ENCODE results near the gene DCC. TPM values are rescaled to one million over a fixed set of nuclear protein-coding genes. Genes with fewer than 3 reads are reported as not detected.

DCC gene
- total and polyA plus RNA-seq, 7 experiments from 2014 or later: not detected

GRCh38 chr18:52451256-52451655, 111.3 kb downstream of the DCC start:
- ATAC-seq (no peak), DNase-seq (no peak)
- Mint-ChIP-seq H3K27ac (no peak overlapping the region), H3K9me3 (peaks cover 0 to 8% (median 4%) of the 10 kb centered on the region in 11 donors), H3K4me3 (no peak overlapping the region), H3K36me3 (no peaks in the 10 kb centered on the region), H3K4me1 (no peaks in the 10 kb centered on the region), H3K27me3 (no peaks in the 10 kb centered on the region)
- H3K4me1 ChIP-seq (ENCODE audit: control insufficient read depth in 2 of 2, insufficient read depth in 2 of 2, low read length in 2 of 2): no peaks in the 10 kb centered on the region
- intact Hi-C loops (cut with micrococcal nuclease): no loop called here
- H3K9me3 ChIP-seq (ENCODE audit: control insufficient read depth in 2 of 3, low read length in 3 of 3): no peaks in the 10 kb centered on the region
- ChIA-PET POLR2A (no interaction called here), CTCF (interaction anchor here (0.6 kb wide), 1 partner anchor 107 kb away, joined by 3 read pairs; no protein-coding TSS in a partner anchor)
- no peaks in the 10 kb centered on the region for H3K27me3 ChIP-seq (ENCODE audit: control insufficient read depth in 2 of 2, insufficient read depth in 2 of 2, low read length in 2 of 2)
- H3K36me3 ChIP-seq (ENCODE audit: control insufficient read depth in 2 of 3, insufficient read depth in 3 of 3, low read length in 3 of 3): no peaks in the 10 kb centered on the region
- H3K27ac ChIP-seq (ENCODE audit: low read depth, low read length): no peak overlapping the region
- H3K4me3 ChIP-seq (ENCODE audit: low read length): no peak overlapping the region

DNA sequence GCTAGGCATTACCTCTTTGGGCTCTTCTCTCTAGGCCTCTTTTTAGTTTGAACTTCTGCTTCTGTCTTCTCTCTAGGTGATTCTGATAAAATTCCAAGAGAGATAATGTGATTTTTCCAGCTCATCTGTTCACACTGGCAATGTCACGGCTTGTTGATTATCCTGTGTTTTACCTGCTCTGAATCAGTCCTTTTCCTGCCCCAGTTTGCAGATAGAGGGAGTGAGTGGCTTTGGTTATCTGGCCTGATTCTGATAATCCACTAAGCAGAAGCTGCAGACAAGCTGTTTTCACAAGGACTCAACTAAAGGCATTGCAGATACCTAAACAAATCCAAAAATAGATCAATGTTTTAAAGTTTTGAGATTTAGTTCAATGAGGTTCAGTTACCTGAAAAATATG, 111.9 kb downstream of the DCC start:
- Histone ChIP-seq H3K4me1 (ENCODE audit: control insufficient read depth in 2 of 2, insufficient read depth in 2 of 2, low read length in 2 of 2) (no peaks in the 10 kb centered on the region), H3K4me3 (ENCODE audit: low read length) (no peak overlapping the region), H3K27ac (ENCODE audit: low read depth, low read length) (no peak overlapping the region), H3K9me3 (ENCODE audit: control insufficient read depth in 2 of 3, low read length in 3 of 3) (no peaks in the 10 kb centered on the region), H3K27me3 (ENCODE audit: control insufficient read depth in 2 of 2, insufficient read depth in 2 of 2, low read length in 2 of 2) (no peaks in the 10 kb centered on the region), H3K36me3 (ENCODE audit: control insufficient read depth in 2 of 3, insufficient read depth in 3 of 3, low read length in 3 of 3) (no peaks in the 10 kb centered on the region)
- POLR2A ChIA-PET: no interaction called here
- Mint-ChIP-seq H3K36me3 (no peaks in the 10 kb centered on the region), H3K9me3 (peaks cover 0 to 8% (median 2%) of the 10 kb centered on the region in 11 donors), H3K4me3 (no peak overlapping the region), H3K4me1 (no peaks in the 10 kb centered on the region), H3K27me3 (no peaks in the 10 kb centered on the region), H3K27ac (no peak overlapping the region)
- intact Hi-C loops (cut with micrococcal nuclease): no loop called here
- ATAC-seq (no peak), DNase-seq (no peak)
- CTCF ChIA-PET: no interaction called here

DNA sequence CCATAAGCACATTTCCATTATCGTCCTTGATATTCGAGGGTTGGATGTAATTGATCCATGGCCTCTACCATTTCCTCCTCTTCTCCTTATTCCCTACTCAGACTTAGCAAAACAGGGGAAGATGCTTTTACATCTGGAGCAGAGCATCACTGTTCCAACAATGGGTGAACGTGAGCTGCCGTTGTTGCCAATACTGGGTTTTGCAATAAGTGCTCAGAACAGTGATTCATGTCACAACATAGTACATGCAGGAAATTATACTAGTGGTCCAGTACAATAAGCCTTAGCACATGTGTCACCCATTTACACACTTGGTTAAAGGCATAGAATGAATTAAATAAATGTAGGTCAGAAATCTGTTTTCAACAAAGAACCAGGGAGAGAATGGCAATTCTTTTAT, 112.4 kb downstream of the DCC start:
- Mint-ChIP-seq H3K27ac (no peak overlapping the region), H3K36me3 (no peaks in the 10 kb centered on the region), H3K4me3 (no peak overlapping the region), H3K4me1 (no peaks in the 10 kb centered on the region), H3K27me3 (no peaks in the 10 kb centered on the region), H3K9me3 (peaks cover 0 to 5% (median 1%) of the 10 kb centered on the region in 11 donors)
- Histone ChIP-seq H3K36me3 (ENCODE audit: control insufficient read depth in 2 of 3, insufficient read depth in 3 of 3, low read length in 3 of 3) (no peaks in the 10 kb centered on the region), H3K9me3 (ENCODE audit: control insufficient read depth in 2 of 3, low read length in 3 of 3) (no peaks in the 10 kb centered on the region), H3K4me3 (ENCODE audit: low read length) (no peak overlapping the region), H3K27ac (ENCODE audit: low read depth, low read length) (no peak overlapping the region), H3K27me3 (ENCODE audit: control insufficient read depth in 2 of 2, insufficient read depth in 2 of 2, low read length in 2 of 2) (no peaks in the 10 kb centered on the region), H3K4me1 (ENCODE audit: control insufficient read depth in 2 of 2, insufficient read depth in 2 of 2, low read length in 2 of 2) (no peaks in the 10 kb centered on the region)
- no peak for ATAC-seq
- POLR2A ChIA-PET: no interaction called here
- CTCF ChIA-PET: no interaction called here
- no peak for DNase-seq
- intact Hi-C loops (cut with micrococcal nuclease): no loop called here

GRCh38 chr18:52459890-52460289, 119.9 kb downstream of the DCC start:
- Histone ChIP-seq H3K27ac (ENCODE audit: low read depth, low read length) (no peak overlapping the region), H3K36me3 (ENCODE audit: control insufficient read depth in 2 of 3, insufficient read depth in 3 of 3, low read length in 3 of 3) (no peaks in the 10 kb centered on the region)
- CTCF ChIA-PET: no interaction called here

DNA sequence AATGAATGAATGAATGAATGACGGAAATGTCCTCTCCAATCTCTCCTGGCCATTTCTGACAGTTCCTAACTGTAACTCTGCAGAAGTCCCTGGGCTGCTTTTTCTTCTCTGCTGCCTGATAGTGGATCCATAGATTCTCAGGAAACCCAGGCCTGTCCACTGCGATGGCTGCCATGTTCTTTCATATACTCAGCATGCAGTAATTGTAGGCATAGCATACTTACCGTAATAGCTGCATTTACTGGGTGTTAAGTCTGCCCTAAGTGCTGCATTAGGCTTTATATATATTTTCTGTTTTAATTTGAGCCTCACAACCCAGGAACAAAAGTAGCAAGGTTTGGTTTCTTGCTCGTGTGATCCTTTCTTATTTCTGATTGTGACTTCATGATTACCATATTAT, 122.9 kb downstream of the DCC start:
- ChIA-PET CTCF (no interaction called here), POLR2A (no interaction called here)
- Mint-ChIP-seq H3K4me1 (no peaks in the 10 kb centered on the region), H3K9me3 (peaks cover 0 to 15% (median 4%) of the 10 kb centered on the region in 11 donors), H3K36me3 (peaks cover 0 to 4% (median 0%) of the 10 kb centered on the region in 5 donors), H3K27me3 (no peaks in the 10 kb centered on the region), H3K27ac (no peak overlapping the region), H3K4me3 (no peak overlapping the region)
- Histone ChIP-seq H3K4me3 (ENCODE audit: low read length) (no peak overlapping the region), H3K27ac (ENCODE audit: low read depth, low read length) (no peak overlapping the region), H3K4me1 (ENCODE audit: control insufficient read depth in 2 of 2, insufficient read depth in 2 of 2, low read length in 2 of 2) (no peaks in the 10 kb centered on the region), H3K36me3 (ENCODE audit: control insufficient read depth in 2 of 3, insufficient read depth in 3 of 3, low read length in 3 of 3) (no peaks in the 10 kb centered on the region), H3K27me3 (ENCODE audit: control insufficient read depth in 2 of 2, insufficient read depth in 2 of 2, low read length in 2 of 2) (no peaks in the 10 kb centered on the region), H3K9me3 (ENCODE audit: control insufficient read depth in 2 of 3, low read length in 3 of 3) (no peaks in the 10 kb centered on the region)
- intact Hi-C loops (cut with micrococcal nuclease): no loop called here
- DNase-seq (no peak), ATAC-seq (no peak)

More at GRCh38 chr18:52459890-52460289, 119.9 kb downstream of the DCC start:
- Mint-ChIP-seq H3K4me1 (no peaks in the 10 kb centered on the region), H3K27me3 (no peaks in the 10 kb centered on the region), H3K27ac (no peak overlapping the region), H3K9me3 (peaks cover 0 to 14% (median 3%) of the 10 kb centered on the region in 11 donors), H3K4me3 (no peak overlapping the region), H3K36me3 (peaks cover 0 to 4% (median 0%) of the 10 kb centered on the region in 5 donors)
- ATAC-seq (no peak), DNase-seq (no peak)
- no peaks in the 10 kb centered on the region for H3K4me1 ChIP-seq (ENCODE audit: control insufficient read depth in 2 of 2, insufficient read depth in 2 of 2, low read length in 2 of 2)
- no peak overlapping the region for H3K4me3 ChIP-seq (ENCODE audit: low read length)
- POLR2A ChIA-PET: no interaction called here
- no peaks in the 10 kb centered on the region for H3K27me3 ChIP-seq (ENCODE audit: control insufficient read depth in 2 of 2, insufficient read depth in 2 of 2, low read length in 2 of 2)
- H3K9me3 ChIP-seq (ENCODE audit: control insufficient read depth in 2 of 3, low read length in 3 of 3): no peaks in the 10 kb centered on the region
- intact Hi-C loops (cut with micrococcal nuclease): no loop called here

DNA sequence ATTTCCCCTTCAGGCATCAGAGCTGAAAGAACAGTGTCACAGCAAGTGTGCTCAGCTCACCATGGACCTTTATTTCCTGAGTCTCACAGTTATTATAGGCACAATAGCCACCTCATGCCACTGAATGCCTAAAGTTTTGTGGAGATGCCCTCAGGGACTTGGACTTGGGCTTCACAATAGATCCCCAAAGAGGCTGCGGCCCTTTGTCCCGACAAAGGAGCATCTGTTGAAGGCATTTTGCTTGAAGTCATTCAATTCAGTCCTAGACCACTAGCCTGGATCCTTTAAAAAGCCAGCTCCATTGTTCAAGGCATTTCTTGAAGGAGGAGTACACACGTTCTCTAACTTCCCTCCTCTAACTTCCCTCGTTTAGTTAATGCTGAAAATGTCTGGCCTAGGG, 125.4 kb downstream of the DCC start:
- no peaks in the 10 kb centered on the region for H3K36me3 ChIP-seq (ENCODE audit: control insufficient read depth in 2 of 3, insufficient read depth in 3 of 3, low read length in 3 of 3)
- H3K27ac Mint-ChIP-seq: no peak overlapping the region
- H3K27ac ChIP-seq (ENCODE audit: low read depth, low read length): no peak overlapping the region
- H3K36me3 Mint-ChIP-seq: peaks cover 0 to 4% (median 0%) of the 10 kb centered on the region in 5 donors
- H3K4me3 Mint-ChIP-seq: no peak overlapping the region
- H3K4me1 Mint-ChIP-seq: no peaks in the 10 kb centered on the region
- DNase-seq (no peak), ATAC-seq (no peak)
- H3K27me3 Mint-ChIP-seq: peaks cover 0 to 4% (median 0%) of the 10 kb centered on the region in 5 donors
- intact Hi-C loops (cut with micrococcal nuclease): no loop called here
- H3K27me3 ChIP-seq (ENCODE audit: control insufficient read depth in 2 of 2, insufficient read depth in 2 of 2, low read length in 2 of 2): no peaks in the 10 kb centered on the region
- peaks cover 0 to 17% (median 4%) of the 10 kb centered on the region in 11 donors for H3K9me3 Mint-ChIP-seq
- H3K4me1 ChIP-seq (ENCODE audit: control insufficient read depth in 2 of 2, insufficient read depth in 2 of 2, low read length in 2 of 2): no peaks in the 10 kb centered on the region
- POLR2A ChIA-PET: no interaction called here
- H3K4me3 ChIP-seq (ENCODE audit: low read length): no peak overlapping the region
- no peaks in the 10 kb centered on the region for H3K9me3 ChIP-seq (ENCODE audit: control insufficient read depth in 2 of 3, low read length in 3 of 3)
- CTCF ChIA-PET: no interaction called here

GRCh38 chr18:52468496-52468895, 128.5 kb downstream of the DCC start:
- H3K27me3 ChIP-seq (ENCODE audit: control insufficient read depth in 2 of 2, insufficient read depth in 2 of 2, low read length in 2 of 2): no peaks in the 10 kb centered on the region
- H3K9me3 ChIP-seq (ENCODE audit: control insufficient read depth in 2 of 3, low read length in 3 of 3): no peaks in the 10 kb centered on the region
- no peaks in the 10 kb centered on the region for H3K4me1 ChIP-seq (ENCODE audit: control insufficient read depth in 2 of 2, insufficient read depth in 2 of 2, low read length in 2 of 2)
- no peak overlapping the region for H3K4me3 ChIP-seq (ENCODE audit: low read length)
- peaks cover 0 to 4% (median 0%) of the 10 kb centered on the region in 5 donors for H3K27me3 Mint-ChIP-seq
- H3K4me1 Mint-ChIP-seq: no peaks in the 10 kb centered on the region
- ChIA-PET POLR2A (no interaction called here), CTCF (no interaction called here)
- H3K4me3 Mint-ChIP-seq: no peak overlapping the region
- H3K27ac ChIP-seq (ENCODE audit: low read depth, low read length): no peak overlapping the region
- no peak overlapping the region for H3K27ac Mint-ChIP-seq
- H3K36me3 Mint-ChIP-seq: no peaks in the 10 kb centered on the region
- ATAC-seq (no peak), DNase-seq (no peak)
- intact Hi-C loops (cut with micrococcal nuclease): no loop called here
- H3K36me3 ChIP-seq (ENCODE audit: control insufficient read depth in 2 of 3, insufficient read depth in 3 of 3, low read length in 3 of 3): no peaks in the 10 kb centered on the region
- H3K9me3 Mint-ChIP-seq: peaks cover 0 to 11% (median 2%) of the 10 kb centered on the region in 11 donors

All from naive thymus-derived CD4-positive, alpha-beta T cell (primary cell).